Heart left ventricle (tissue), 16 donors: ENCODE data around the gene VSIG10L. TPM values are rescaled to one million over a fixed set of nuclear protein-coding genes. Genes with fewer than 3 reads are reported as not detected.

Experiments used
- ATAC-seq, 4 donors: fragments of 200-7000 bp; cut with Tn5 transposase; one replicate each; pipeline ENCODE4 v1.9.1; 2020 to 2022; ENCODE audit warnings: moderate library complexity in 4 of 4, mild to moderate bottlenecking in 3 of 4, moderate number of reproducible peaks in 1 of 4
- DNase-seq, 5 donors: peaks; one replicate each; pipeline ENCODE4 v3.0.0-alpha.2; 2020
- H3K27ac ChIP-seq, 12 donors: fragments of 200-600 bp; sonication (generic) in 4 of 12; one replicate each; pipeline versions ENCODE4 v1.5.0 to v1.8.0; 2016 to 2022; ENCODE audit warnings: mild to moderate bottlenecking in 2 of 12
- H3K27me3 ChIP-seq, 9 donors: fragments of 200-600 bp; sonication (generic) in 2 of 9; one replicate each; pipeline versions ENCODE4 v1.5.1 to v1.8.0; 2016 to 2022; ENCODE audit warnings: mild to moderate bottlenecking in 3 of 9
- H3K36me3 ChIP-seq, 9 donors: fragments of 200-600 bp; sonication (generic) in 2 of 9; one replicate each; pipeline versions ENCODE4 v1.5.0 to v1.8.0; 2018 to 2022; ENCODE audit warnings: mild to moderate bottlenecking in 2 of 9
- H3K4me1 ChIP-seq, 12 donors: fragments of 200-600 bp; sonication (generic) in 4 of 12; one replicate each; pipeline versions ENCODE4 v1.5.0 to v1.8.0; 2016 to 2022; ENCODE audit warnings: mild to moderate bottlenecking in 3 of 12
- H3K4me3 ChIP-seq, 12 donors: fragments of 200-600 bp; sonication (generic) in 4 of 12; one replicate each; pipeline versions ENCODE4 v1.5.0 to v1.8.0; 2017 to 2022; ENCODE audit warnings: mild to moderate bottlenecking in 9 of 12, moderate library complexity in 4 of 12
- H3K9me3 ChIP-seq, 12 donors: fragments of 200-600 bp; sonication (generic) in 4 of 12; one replicate each; pipeline versions ENCODE4 v1.5.0 to v1.8.0; 2016 to 2022; ENCODE audit warnings: mild to moderate bottlenecking in 1 of 12
- CTCF ChIP-seq, 12 donors: fragments of 200-600 bp; sonication (generic) in 4 of 12; IDR thresholded peaks; one replicate each; pipeline versions ENCODE4 v1.5.0 to v1.8.0; 2018 to 2022; ENCODE audit warnings: antibody characterized with exemption in 12 of 12, mild to moderate bottlenecking in 5 of 12
- POLR2A ChIP-seq, 2 donors: fragments of 450-650 bp; IDR thresholded peaks; one replicate each; pipeline ENCODE4 v1.6.1; 2017; ENCODE audit warnings: antibody characterized with exemption in 2 of 2, mild to moderate bottlenecking in 2 of 2, moderate library complexity in 2 of 2
- WGBS, 4 donors: extraction: QIAGEN DNeasy Blood & Tissue Kit in 2 of 4; methylation state at CpG; one replicate each; pipeline versions ENCODE4 v1.1.5 to v1.1.7; 2013 to 2018; 5-methylcytosine and 5-hydroxymethylcytosine counted together
- intact Hi-C, 10 donors: fragments of 100-400 bp; cut with DNase I; formaldehyde crosslinking; loops; one replicate each; pipeline versions ENCODE4 v1.11.1 to v1.14.2; 2022
- polyA plus RNA-seq, 2 donors: library from polyadenylated mRNA; stranded (reverse); fragments of 200-250 nt; gene quantifications; one replicate each; pipeline ENCODE4 v1.2.3, GENCODE V29; 2013
- total RNA-seq, 9 donors: library from RNA; depleted of rRNA in 2 of 9; stranded (reverse); fragments of >200 nt in 2 of 9; fragmentation: NEBNext Ultra II Directional in 3 of 9; extraction: Animal tissue kit (Norgen Biotek cat#: 25700) in 3 of 9; gene quantifications; one replicate each; pipeline versions ENCODE4 v1.1.0 to v1.2.4, GENCODE V29; 2016 to 2023
- donor health status: ischemic (EF 13 %, LVEDD 7.1; RV severe dilation, severe dysfunction).
- donor health status: healthy with polysubstance abuse.
- donor health status: DM: no; HTN: yes; CAD: no.
- donor health status: DM: no; HTN: no; CAD: no.
- donor health status: ischemic (EF 25% LVEDD 6.9; RV normal size, moderate dysfunction).
- donor health status: ischemic (EF 25% LVEDD 5.7; RV mildly dilated, moderate dysfunction).
- donor health status: healthy.
- donor health status: DM: yes; HTN: yes; CAD: no.
- donor health status: ischemic (EF 35%, LVEDD 5.7; RV mildly dilated, moderate dysfunction).
- donor health status: nonischemic (EF 11% LVEDD 7.7; RV severe dilation, severe dysfunction).
- donor health status: DM: yes; HTN: yes; CAD: no.
- donor health status: PGD.
- donor health status: ischemic (EF 29% LVEDD 5.4; RV normal size, mild dysfunction).
- donor health status: nonischemic (EF 23%, LVEDD 6.1; RV moderate dilation, normal function).

Gene VSIG10L
- total and polyA plus RNA-seq, 11 donors = 0.40 to 1.7 (median 0.75) TPM

- DNase-seq = no peak
- WGBS, 4 donors = 69 to 82% (median 79%) methylated on average over 8 of the region's 8 CpGs
Measured at GRCh38 chr19:51371186-51371690, 29.3 kb upstream of the VSIG10L start.

GRCh38 chr19:51370230-51370629, 28.3 kb upstream of the VSIG10L start:
- Histone ChIP-seq H3K4me1 (peaks cover 0 to 36% (median 6%) of the 10 kb centered on the region in 12 donors), H3K9me3 (no peaks in the 10 kb centered on the region), H3K27me3 (no peaks in the 10 kb centered on the region), H3K36me3 (no peaks in the 10 kb centered on the region), H3K27ac (peak overlapping the region in 1 of 12 donors; percentile 83), H3K4me3 (peak overlapping the region in 1 of 12 donors; percentile 50)
- DNase-seq = no peak
- intact Hi-C loops = no loop called here
- WGBS, 4 donors = 73 to 85% (median 77%) methylated on average over 4 of the region's 4 CpGs
- TF ChIP-seq CTCF (IDR thresholded peaks at IDR 0.05) (no peak), POLR2A (IDR thresholded peaks at IDR 0.05) (no peak)
- no peak for ATAC-seq

More at GRCh38 chr19:51371186-51371690, 29.3 kb upstream of the VSIG10L start:
- intact Hi-C loops = no loop called here
- Histone ChIP-seq H3K4me1 (peaks cover 0 to 30% (median 3%) of the 10 kb centered on the region in 12 donors), H3K27ac (peak overlapping the region in 1 of 12 donors; percentile 83), H3K9me3 (no peaks in the 10 kb centered on the region), H3K27me3 (no peaks in the 10 kb centered on the region), H3K36me3 (no peaks in the 10 kb centered on the region), H3K4me3 (peak overlapping the region in 2 of 12 donors; percentile 10 to 50)
- no peak for TF ChIP-seq POLR2A (IDR thresholded peaks at IDR 0.05)
- no peak for TF ChIP-seq CTCF (IDR thresholded peaks at IDR 0.05)
- no peak for ATAC-seq

GRCh38 chr19:51368366-51369282, 26.7 kb upstream of the VSIG10L start, which contains the start of gene CLDND2:
CLDND2 (minus strand) TSS chr19:51369003; CDS start chr19:51368577, 426 bp downstream.
- no peak for ATAC-seq
- no peaks in the 10 kb centered on the region for H3K27me3 ChIP-seq
- peak within 1 kb of the TSS; percentile 61 to 94 (median 78) for H3K4me3 ChIP-seq
- peak within 1 kb of the TSS; percentile 61 to 98 (median 95) for H3K27ac ChIP-seq
- H3K4me1 ChIP-seq = peaks cover 2 to 47% (median 19%) of the 10 kb centered on the region in 12 donors
- H3K36me3 ChIP-seq = no peaks in the 10 kb centered on the region
- 65 to 71% (median 67%) methylated on average over 20 to 23 of the region's 23 CpGs for WGBS, 4 donors
- intact Hi-C loops = loop anchor here in 4 of 10 donors (2.0 to 10.0 kb wide), 4 partner anchors 24 to 426 kb away; partner anchors contain the start of gene FPR3 (in 1 of the 4)
- no peak for DNase-seq
- no peaks in the 10 kb centered on the region for H3K9me3 ChIP-seq
- no peak for TF ChIP-seq POLR2A (IDR thresholded peaks at IDR 0.05)
- no peak for TF ChIP-seq CTCF (IDR thresholded peaks at IDR 0.05)
